GM18519 (cell line): Measurements from ENCODE around the gene VRK2.
"Not testable (repeated sequence)": the region's sequence is repeated elsewhere in the genome, so short reads cannot be mapped to it uniquely, and the experiment has no call there.

Experiments
- ATAC-seq: cut with Tn5 transposase; IDR thresholded peaks from one replicate; pipeline ENCODE4 v1.9.1; 2021; ENCODE audit warnings: mild to moderate bottlenecking, moderate library complexity; ENCODE audit not compliant: unreplicated experiment, low FRiP score

Gene VRK2

DNA sequence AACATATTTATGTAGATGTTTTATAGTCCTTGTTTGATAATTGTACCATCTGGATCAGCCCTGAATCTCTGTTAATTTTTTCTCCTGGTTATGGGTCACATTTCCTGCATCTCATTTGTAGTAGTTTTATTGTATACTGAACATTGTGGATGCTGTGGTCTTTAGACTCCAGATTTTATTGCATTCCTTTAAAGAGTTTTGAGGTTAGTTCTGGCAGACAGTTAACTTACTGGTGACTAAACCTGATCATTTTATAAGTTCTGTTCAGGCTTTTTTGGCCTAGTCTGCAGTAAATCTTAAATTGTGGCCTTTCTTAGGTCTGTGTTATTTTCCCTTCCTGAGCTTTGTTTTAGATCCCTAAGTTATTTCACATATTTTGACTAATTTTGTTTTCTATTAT lies 110.2 kb downstream of the VRK2 start:
- ATAC-seq = no peak

DNA sequence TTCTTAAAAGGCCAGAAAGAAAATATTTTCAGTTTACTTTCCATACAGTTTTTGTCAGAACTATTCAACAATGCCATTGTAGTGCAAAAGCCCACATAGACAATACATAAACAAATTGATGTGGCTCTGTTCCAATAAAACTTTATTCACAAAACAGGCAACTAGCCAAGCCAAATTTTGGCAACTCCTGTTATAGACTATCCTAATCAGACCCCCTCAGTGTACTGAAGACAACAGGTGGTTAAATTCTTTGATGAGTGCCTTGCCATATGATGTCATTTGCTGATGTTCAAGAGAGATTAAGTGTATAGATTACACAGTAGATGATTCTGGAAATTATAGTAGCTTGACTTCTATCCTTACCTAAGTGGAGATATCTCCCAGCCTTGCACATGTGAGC lies 111.1 kb downstream of the VRK2 start:
- no peak for ATAC-seq

DNA sequence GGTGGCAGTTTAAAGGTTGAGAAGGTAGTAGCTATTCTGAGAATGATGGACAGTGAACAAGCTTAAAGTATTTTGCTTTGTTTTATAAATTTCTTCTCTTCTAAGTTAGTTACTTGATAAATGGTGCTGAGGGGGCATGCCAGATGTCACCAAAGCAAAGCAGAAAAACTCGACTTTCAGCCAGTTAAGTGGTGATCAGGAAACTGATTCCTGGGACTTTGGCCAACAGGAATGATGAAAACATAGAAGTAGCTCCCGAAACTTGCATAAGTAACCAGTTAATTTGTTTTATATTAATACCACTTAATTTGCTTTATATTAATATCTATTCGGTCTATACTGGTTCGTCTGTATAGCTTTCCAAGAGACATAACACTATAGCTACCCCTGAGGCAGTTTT lies 111.9 kb downstream of the VRK2 start:
- no peak for ATAC-seq

DNA sequence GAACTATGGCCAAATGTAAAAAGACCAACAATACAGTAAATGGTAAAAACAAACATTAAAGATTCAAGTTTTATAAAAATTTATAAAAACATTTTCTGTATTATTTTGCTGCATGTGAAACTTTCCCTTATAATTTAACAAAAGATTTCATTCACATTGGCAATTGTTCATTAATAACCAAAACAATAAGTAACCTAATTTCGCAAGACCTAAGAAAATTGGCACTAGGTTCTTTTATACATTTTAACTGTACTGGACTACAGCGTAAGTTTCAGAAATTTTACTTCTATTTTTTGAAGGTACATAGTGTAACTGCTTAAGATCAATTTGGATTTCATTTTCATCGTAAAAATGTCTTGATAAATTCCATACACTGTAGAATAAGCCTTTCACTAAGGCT lies 117.3 kb downstream of the VRK2 start:
- ATAC-seq = no peak

DNA sequence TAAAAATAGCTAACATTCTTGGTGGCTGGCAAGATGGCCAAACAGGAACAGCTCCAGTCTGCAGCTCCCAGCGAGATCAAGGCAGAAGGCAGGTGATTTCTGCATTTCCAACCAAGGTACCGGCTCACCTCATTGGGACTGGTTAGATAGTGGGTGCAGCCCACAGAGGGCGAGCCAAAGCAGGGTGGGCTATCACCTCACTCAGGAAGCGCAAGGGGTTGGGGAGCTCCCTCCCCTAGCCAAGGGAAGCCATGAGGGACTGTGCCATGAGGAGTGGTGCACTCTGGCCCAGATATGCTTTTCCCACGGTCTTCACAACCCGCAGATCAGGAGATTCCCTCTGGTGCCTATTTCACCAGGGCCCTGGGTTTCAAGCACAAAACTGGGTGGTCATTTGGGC lies 121.5 kb downstream of the VRK2 start:
- not testable (repeated sequence) for ATAC-seq

DNA sequence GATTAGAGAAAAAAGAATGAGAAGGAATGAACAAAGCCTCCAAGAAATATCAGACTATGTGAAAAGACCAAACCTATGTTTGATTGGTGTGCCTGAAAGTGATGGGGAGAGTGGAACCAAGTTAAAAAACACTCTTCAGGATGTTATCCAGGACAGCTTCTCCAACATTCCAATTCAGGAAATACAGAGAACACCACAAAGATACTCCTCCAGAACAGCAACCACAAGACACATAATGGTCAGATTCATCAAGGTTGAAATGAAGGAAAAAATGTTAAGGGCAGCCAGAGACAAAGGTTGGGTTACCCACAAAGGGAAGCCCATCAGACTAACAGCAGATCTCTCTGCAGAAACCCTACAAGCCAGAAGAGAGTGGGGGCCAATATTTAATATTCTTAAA lies 123.2 kb downstream of the VRK2 start:
- ATAC-seq = not testable (repeated sequence)

DNA sequence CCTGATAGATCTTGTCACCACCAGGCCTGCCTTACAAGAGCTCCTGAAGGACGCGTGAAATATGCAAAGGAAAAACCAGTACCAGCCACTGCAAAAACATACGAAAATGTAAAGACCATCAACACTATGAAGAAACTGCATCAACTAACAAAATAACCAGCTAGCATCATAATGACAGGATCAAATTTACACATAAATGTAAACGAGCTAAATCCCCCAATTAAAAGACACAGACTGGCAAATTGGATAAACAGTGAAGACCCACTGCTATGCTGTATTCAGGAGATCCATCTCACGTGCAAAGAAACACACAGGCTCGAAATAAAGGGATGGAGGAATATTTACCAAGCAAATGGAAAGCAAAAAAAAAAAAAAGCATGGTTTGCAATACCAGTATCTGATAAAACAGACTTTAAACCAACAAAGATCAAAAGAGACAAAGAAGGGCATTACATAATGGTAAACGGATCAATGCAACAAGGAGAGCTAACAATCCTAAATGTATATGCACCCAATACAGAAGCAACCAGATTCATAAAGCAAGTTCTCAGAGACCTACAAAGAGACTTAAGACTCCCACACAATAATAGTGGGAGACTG lies 123.8 kb downstream of the VRK2 start:
- not testable (repeated sequence) for ATAC-seq

DNA sequence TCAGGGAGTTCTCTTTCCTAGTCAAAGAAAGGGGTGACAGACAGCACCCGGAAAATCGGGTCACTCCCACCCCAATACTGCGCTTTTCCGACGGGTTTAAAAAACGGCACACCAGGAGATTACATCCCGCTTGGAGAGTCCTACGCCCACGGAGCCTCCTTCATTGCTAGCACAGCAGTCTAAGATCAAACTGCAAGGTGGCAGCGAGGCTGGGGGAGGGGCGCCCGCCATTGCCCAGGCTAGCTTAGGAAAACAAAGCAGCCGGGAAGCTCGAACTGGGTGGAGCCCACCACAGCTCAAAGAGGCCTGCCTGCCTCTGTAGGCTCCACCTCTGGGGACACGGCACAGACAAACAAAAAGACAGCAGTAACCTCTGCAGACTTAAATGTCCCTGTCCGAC lies 125.2 kb downstream of the VRK2 start:
- not testable (repeated sequence) for ATAC-seq

DNA sequence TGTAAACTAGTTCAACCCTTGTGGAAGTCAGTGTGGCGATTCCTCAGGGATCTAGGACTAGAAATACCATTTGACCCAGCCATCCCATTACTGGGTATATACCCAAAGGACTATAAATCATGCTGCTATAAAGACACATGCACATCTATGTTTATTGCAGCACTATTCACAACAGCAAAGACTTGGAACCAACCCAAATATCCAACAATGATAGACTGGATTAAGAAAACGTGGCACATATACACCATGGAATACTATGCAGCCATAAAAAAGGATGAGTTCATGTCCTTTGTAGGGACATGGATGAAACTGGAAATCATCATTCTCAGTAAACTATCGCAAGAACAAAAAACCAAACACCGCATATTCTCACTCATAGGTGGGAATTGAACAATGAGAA lies 130.6 kb downstream of the VRK2 start:
- not testable (repeated sequence) for ATAC-seq

DNA sequence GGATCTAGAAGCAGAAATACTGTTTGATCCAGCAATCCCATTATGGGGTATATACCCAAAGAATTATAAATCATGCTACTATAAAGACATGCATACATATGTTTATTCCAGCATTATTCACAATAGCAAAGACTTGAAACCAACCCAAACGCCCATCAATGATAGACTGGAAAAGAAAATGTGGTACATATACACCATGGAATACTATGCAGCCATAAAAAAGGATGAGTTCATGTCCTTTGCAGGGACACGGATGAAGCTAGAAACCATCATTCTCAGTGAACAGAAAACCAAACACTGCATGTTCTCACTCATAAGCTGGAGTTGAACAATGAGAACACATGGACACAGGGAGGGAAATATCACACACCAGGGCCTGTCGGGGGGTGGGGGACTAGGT lies 133.6 kb downstream of the VRK2 start:
- ATAC-seq = not testable (repeated sequence)

DNA sequence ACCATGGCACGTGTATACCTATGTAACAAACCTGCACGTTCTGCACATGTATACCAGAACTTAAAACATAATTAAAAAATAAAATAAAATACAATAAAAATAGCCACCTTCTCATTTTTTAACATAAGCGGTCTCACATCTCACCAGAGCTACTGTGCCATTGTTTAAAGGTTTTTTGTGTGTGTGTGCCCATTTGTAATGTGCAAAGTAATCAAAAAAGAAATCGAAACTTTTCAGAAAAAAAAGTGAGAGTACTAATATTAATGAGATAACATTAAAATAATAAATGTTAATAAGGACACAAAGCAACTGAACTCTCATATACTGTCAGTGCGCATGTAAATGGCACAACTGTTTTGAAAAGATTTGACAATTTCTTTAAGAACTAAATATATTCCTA lies 134.0 kb downstream of the VRK2 start:
- no peak for ATAC-seq

DNA sequence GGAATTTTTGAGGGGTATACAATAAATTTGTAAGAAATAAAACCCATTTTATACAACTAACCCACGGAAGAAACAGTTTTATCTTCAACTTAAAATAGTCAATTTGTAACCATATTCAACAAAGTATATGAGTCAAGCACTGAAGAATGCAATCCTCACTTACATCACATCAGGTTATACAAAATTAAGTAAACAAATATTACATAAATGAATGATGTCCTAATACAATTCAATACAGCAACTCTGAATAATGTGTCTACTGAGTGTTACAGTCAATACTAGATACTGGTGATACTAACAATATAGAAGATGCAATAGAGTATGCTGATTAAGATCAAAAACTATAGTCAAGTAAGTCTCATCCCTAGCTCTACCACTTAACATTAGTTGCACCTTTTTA lies 135.9 kb downstream of the VRK2 start:
- ATAC-seq = no peak

DNA sequence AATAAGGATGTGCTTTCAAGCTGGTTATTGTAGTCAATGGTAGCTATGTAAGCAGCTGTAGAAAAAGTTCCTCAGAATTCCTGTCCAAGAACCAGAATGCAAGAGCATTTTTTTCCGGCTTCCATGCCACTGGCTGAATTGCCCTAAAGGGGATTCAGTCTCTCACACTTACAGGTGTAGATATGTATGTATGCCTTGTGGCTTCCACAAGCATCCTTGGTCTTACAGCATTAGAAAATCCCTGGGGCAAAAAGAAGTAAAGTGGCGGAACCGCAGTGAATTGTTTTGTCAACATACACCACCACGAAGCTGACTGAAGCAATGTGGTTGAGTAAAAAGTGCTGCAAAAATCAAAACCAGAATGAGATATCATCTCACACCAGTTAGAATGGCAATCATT lies 139.9 kb downstream of the VRK2 start:
- ATAC-seq = no peak

DNA sequence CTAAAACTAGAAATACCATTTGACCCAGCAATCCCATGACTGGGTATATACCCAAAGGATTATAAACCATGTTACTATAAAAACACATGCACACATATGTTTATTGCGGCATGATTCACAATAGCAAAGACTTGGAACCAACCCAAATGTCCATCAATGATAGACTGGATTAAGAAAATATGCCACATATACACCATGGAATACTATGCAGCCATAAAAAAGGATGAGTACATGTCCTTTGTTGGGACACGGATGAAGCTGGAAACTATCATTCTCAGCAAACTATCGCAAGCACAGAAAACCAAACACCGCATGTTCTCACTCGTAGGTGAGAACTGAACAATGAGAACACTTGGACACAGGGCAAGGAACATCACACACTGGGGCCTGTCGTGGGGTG lies 140.4 kb downstream of the VRK2 start:
- not testable (repeated sequence) for ATAC-seq

DNA sequence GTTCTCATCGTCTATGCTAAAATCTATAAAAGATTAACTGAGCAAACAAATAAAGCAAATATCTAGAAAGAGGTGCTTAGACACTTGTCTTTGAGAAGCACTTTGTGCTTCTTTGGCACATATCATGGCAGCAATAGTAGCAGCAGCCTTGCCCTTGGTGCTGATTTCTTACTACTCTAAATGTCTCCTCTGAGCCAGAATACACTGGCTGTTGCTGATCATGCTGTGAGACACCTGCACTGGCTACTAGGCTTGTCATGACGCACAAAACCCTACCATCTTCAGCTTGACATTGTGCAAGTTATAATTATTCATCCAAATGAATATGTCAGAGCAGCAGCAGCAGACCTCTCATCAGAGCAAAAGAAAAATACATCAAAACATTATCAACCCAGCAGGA lies 147.9 kb downstream of the VRK2 start:
- no peak for ATAC-seq

DNA sequence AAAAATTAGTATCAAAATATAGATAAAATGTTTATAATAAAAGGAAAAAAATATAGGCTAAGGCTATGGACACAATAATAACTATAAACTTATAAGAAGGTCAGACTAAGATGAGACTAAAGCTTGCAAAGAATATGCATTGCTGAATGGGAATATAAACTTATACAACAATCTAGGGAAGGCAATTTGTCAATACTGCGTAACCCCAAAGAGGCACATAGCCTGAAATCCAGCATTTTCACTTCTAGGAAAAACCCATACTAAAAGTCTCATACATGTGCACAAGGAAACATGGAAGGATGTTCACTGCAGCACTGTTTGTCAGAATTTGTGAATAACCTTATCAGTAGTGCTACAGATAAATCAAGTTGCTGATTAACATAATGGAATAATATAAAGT lies 149.1 kb downstream of the VRK2 start:
- ATAC-seq = no peak

DNA sequence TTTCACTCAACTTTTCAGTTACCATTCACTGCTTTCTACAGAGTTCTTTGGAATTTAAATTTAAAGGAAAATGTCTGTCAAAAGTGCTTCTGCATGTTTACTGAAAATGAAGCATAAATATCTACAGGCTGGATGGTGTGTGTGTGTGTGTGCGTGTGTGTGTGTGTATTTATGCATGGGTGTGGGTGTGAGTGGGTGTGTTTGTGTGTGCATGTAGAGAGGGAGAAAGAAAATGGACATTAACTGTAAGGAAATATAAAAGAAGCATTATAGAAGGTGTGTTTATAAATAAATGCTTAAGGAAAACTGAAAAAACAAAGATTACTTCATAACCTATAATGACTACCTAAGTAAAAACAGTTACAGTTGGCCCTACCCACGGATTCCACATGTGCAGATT lies 151.3 kb downstream of the VRK2 start:
- ATAC-seq = no peak

DNA sequence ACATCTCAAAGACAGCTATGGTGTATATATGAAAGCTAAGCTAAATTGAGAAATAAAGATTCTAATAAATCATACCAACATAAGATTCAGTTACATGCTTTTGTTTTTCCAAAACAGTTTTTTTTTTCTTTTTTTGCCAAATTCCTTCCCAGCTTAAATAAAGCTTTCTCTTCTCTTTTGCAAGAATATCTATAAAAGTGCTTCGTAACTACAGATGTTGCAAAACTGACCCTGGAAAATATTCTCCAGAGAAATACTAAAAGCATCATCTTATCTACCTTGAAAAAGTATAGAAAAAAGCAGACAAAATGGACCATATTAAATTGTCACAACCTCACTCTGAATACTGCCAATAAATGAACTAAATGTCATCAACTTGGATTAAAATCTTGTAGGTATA lies 155.8 kb downstream of the VRK2 start:
- no peak for ATAC-seq

DNA sequence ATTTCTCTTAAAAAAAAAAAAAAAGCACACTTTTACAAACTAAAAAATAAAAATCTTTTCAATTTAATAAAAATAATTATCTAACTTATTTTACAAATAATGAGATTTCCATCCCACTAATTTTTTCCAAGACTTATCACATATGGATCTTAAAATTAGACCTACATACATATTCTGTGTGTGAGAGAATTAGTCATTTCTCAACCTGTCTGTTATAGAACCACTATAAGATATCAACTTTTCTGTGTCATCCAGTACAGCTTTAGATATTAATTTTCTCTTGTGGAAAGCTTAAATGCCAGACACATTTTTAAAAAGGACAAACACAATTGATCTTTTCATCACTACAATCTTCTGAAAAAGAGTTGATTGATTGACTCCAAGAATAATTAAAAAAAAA lies 156.4 kb downstream of the VRK2 start:
- no peak for ATAC-seq

DNA sequence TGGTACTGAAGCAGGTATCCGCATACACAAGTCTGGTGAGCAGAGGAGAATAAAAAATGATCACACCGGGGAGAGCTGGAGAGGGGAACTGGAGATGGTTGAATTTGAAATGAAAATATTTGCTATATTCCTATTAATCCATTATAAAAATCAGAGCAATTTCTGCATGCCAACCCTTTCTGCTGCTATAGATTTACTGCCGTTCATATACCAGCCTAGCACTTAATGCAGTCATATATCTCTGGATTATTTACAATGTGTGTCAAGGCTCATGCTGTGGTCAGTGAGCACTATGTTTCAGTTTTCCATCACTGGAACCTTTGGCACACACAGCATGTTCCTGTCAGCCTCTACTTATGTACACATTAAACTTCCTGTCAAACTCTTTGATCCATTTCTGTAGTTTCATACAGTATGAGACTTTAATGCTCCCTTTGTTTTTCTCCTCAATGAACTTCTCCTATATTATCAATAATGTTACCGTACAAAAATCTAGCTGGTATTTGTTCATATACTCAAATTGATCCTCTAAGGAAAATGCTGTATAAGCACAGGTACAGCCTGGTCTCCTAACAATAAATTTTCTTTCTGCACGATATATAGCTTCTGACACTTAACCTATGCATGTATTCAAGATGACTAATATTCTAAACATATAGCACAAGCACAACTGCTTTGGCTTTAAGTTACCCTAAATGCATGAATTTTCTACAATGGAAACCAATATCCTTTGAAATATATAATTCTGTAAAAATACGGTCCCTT lies 157.8 kb downstream of the VRK2 start:
- no peak for ATAC-seq

DNA sequence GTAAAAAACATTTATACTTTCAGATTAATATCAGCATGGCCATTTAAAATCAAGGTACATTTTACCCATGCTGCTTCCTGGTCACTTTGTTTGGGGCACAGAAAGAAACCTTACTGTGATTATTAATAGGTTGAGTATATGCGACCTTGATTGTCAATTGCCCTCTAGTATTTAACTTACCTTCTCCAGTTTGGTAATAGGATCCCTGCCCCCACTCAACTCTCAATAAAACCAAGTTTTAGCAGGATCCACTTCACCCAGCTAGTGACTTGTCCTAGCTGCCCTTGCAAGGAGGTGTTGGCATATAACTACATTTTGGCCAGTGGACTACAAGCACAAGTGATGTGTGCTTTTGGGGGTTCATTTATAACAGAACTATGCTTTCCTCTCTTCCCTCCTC lies 160.2 kb downstream of the VRK2 start:
- ATAC-seq = no peak

DNA sequence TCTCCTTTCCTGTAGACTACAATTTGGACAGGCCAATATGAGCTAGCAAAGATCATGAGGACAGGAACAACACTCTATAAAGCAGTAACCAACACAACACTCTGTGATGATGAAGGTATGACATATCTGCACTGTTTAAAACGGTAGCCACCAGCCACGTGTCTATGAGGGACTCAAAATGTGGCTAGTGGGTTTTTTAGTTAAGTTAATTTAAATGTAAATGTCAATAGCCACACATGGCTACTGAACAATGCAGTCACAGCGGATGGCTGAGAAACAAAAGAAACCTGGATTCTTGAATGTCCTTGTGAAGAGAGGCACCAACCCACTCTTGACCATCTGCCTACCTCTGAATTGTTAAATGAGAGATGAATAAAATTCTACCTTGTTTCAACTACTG lies 160.6 kb downstream of the VRK2 start:
- ATAC-seq = no peak
